Dermis microvascular lymphatic vessel endothelial cell (primary cell): ENCODE measurements around the gene HPS1. TPM values are rescaled to one million over a fixed set of nuclear protein-coding genes. Genes with fewer than 3 reads are reported as not detected.

Source experiments
- total RNA-seq: library from RNA; depleted of rRNA; stranded (reverse); fragments of >200 nt; gene quantifications from 2 replicates; pipeline ENCODE4 v1.2.1, GENCODE V29; 2014

HPS1 gene
- total RNA-seq, 1 donor from 2014 or later = 22.3 TPM

Other genes with a start within 250 kb of the HPS1 start
- gene LOXL4, start 178.7 kb downstream of the HPS1 start, total RNA-seq = 0.25 and 0.51 TPM in 2 replicates
- gene PYROXD2, start 31.8 kb downstream of the HPS1 start, total RNA-seq = 2.3 and 3.3 TPM in 2 replicates